Esophagus squamous epithelium (tissue), 5 donors: ENCODE measurements around the gene LDB3. TPM values are rescaled to one million over a fixed set of nuclear protein-coding genes. Genes with fewer than 3 reads are reported as not detected.
A peak's percentile ranks its signal among the peaks of the same experiment; 100 is the strongest.
"Not testable (repeated sequence)": the region's sequence is repeated elsewhere in the genome, so short reads cannot be mapped to it uniquely, and the experiment has no call there.

Experiments
- DNase-seq: peaks from one replicate; lab custom pipeline; 2025; lab: John Stamatoyannopoulos, UW
- H3K27ac ChIP-seq, 4 donors: fragments of 200-600 bp; sonication (generic); one replicate each; pipeline ENCODE4 v1.5.1; 2016 to 2019; ENCODE audit warnings: mild to moderate bottlenecking in 1 of 4
- H3K27me3 ChIP-seq, 4 donors: fragments of 200-600 bp; sonication (generic); 1 replicate in 3 of 4; 2 replicates in 1 of 4; pipeline versions ENCODE4 v1.5.1 to v1.6.0; 2017 to 2021; ENCODE audit warnings: antibody characterized with exemption in 1 of 4
- H3K36me3 ChIP-seq, 3 donors: fragments of 200-600 bp; sonication (generic); one replicate each; pipeline ENCODE4 v1.5.1; 2016 to 2019
- H3K4me1 ChIP-seq, 3 donors: fragments of 200-600 bp; sonication (generic); one replicate each; pipeline ENCODE4 v1.5.1; 2017 to 2019
- H3K4me3 ChIP-seq, 4 donors: fragments of 200-600 bp; sonication (generic); 1 replicate in 3 of 4; 2 replicates in 1 of 4; pipeline ENCODE4 v1.5.1; 2016 to 2019; ENCODE audit warnings: mild to moderate bottlenecking in 2 of 4, moderate library complexity in 1 of 4
- H3K9me3 ChIP-seq, 3 donors: fragments of 200-600 bp; sonication (generic); one replicate each; pipeline ENCODE4 v1.5.1; 2016 to 2019
- POLR2A ChIP-seq, 4 donors: fragments of 450-650 bp; IDR thresholded peaks; one replicate each; pipeline ENCODE4 v1.6.1; 2017; ENCODE audit warnings: antibody characterized with exemption in 4 of 4, mild to moderate bottlenecking in 4 of 4, moderate library complexity in 3 of 4
- WGBS, 2 donors: methylation state at CpG; one replicate each; pipeline ENCODE4 v1.1.5; 2018; 5-methylcytosine and 5-hydroxymethylcytosine counted together
- intact Hi-C: fragments of 100-400 bp; cut with DNase I; formaldehyde crosslinking; loops from one replicate; pipeline ENCODE4 v1.15.0; 2022
- total RNA-seq, 4 donors: library from RNA; depleted of rRNA; stranded (reverse); fragments of >200 nt; gene quantifications; one replicate each; pipeline ENCODE4 v1.1.0, GENCODE V29; 2016
- TF ChIP-seq, protein P1 (sequence below), 6 experiments: fragments of 450-650 bp in 4 of 6; fragments of 200-600 bp in 2 of 6; sonication (generic) in 2 of 6; IDR thresholded peaks; one replicate each; pipeline ENCODE4 v1.5.1; 2016 to 2019; ENCODE audit warnings: antibody characterized with exemption in 6 of 6, mild to moderate bottlenecking in 4 of 6, moderate library complexity in 4 of 6
- donor health status: DM: yes; HTN: yes; CAD: no.

LDB3 gene
- total RNA-seq, 4 donors from 2014 or later = 0.09 to 3.4 (median 0.35) TPM

- peaks cover 3 to 35% (median 18%) of the 10 kb centered on the region in 3 donors for H3K4me1 ChIP-seq
- H3K4me3 ChIP-seq = no peak overlapping the region
- peak overlapping the region in 2 of 4 donors; percentile 10 to 71 for H3K27ac ChIP-seq
- H3K27me3 ChIP-seq = peaks cover 0 to 7% (median 0%) of the 10 kb centered on the region in 4 donors
- DNase-seq = no peak
- intact Hi-C loops = no loop called here
- TF ChIP-seq, protein P1, sequence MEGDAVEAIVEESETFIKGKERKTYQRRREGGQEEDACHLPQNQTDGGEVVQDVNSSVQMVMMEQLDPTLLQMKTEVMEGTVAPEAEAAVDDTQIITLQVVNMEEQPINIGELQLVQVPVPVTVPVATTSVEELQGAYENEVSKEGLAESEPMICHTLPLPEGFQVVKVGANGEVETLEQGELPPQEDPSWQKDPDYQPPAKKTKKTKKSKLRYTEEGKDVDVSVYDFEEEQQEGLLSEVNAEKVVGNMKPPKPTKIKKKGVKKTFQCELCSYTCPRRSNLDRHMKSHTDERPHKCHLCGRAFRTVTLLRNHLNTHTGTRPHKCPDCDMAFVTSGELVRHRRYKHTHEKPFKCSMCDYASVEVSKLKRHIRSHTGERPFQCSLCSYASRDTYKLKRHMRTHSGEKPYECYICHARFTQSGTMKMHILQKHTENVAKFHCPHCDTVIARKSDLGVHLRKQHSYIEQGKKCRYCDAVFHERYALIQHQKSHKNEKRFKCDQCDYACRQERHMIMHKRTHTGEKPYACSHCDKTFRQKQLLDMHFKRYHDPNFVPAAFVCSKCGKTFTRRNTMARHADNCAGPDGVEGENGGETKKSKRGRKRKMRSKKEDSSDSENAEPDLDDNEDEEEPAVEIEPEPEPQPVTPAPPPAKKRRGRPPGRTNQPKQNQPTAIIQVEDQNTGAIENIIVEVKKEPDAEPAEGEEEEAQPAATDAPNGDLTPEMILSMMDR (IDR thresholded peaks at IDR 0.05) = peak in 1 of 6 experiments; percentile 10
- no peak for TF ChIP-seq POLR2A (IDR thresholded peaks at IDR 0.05)
- H3K36me3 ChIP-seq = no peaks in the 10 kb centered on the region
- H3K9me3 ChIP-seq = no peaks in the 10 kb centered on the region
- WGBS, 2 donors = 52 to 55% methylated on average over 3 to 4 of the region's 5 CpGs
Measured at GRCh38 chr10:86644152-86644793, 24.0 kb upstream of the LDB3 start.

DNA sequence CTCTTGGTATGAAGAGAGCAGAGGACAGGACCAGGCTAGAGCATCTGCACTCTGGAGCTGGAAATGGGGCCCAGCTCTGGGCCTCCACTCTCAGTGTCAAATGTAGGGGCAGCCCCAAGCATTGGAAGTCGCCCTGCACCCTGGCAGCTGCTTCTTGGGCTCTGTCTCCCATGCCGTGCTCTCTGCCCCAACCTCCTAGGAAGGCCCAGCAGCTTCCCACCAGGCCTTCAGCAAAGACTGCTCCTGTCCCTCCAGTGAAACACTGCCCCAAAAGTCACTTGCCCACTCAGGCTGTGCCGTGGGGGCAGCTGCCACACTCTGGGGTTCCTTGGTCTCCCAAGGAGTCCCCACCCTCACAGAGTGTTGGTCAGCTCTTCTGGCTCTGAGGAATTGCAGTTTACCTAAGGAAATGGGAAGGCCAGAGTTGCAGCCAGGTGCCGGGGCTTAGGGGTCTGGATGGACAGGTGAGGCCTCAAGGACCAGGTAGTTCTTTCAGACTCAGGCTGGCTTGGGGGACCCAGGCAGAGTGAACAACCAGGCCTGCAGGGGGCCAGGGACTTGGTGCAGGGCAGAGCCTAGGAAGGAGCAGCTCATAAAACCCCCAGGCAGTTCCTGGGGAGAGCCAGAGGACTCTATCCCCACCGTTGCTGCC is 23.4 kb upstream of the LDB3 start:
- Histone ChIP-seq H3K27me3 (peaks cover 0 to 8% (median 0%) of the 10 kb centered on the region in 4 donors), H3K4me1 (peaks cover 6 to 42% (median 24%) of the 10 kb centered on the region in 3 donors), H3K9me3 (no peaks in the 10 kb centered on the region), H3K36me3 (no peaks in the 10 kb centered on the region), H3K4me3 (no peak overlapping the region), H3K27ac (peak overlapping the region in 2 of 4 donors; percentile 10 to 71)
- 67 to 83% methylated on average over 3 to 4 of the region's 5 CpGs for WGBS, 2 donors
- TF ChIP-seq, protein P1 (IDR thresholded peaks at IDR 0.05) = no peak
- intact Hi-C loops = no loop called here
- no peak for DNase-seq

- H3K9me3 ChIP-seq, H3K4me3 ChIP-seq, H3K27me3 ChIP-seq, DNase-seq, intact Hi-C loops, H3K36me3 ChIP-seq: not testable (repeated sequence)
- H3K4me1 ChIP-seq = peaks cover 6 to 47% (median 24%) of the 10 kb centered on the region in 3 donors
- WGBS, 2 donors = 88 to 98% methylated on average over 5 of the region's 5 CpGs
- peak overlapping the region in 1 of 4 donors; percentile 71 for H3K27ac ChIP-seq
Measured at GRCh38 chr10:86645621-86646165, 22.6 kb upstream of the LDB3 start.

DNA sequence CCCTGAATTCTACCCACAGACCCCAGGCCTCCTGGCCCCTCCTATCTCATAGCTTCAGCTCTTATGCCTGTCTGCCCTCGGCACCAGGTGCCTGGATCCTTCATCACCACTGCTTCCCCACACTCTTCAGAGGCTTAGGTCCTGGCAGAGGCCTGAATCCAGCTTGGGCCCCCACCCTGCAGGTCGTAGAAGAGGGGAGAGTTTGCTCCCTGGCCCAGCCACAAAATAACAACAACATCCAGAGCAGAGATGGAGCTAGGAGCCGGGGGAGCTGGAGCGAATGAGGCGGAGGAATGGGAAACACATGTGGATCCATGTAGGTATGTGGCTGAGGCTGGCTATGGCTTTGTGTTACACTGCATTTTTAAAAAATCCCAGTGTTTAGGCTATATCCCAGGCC is 21.8 kb upstream of the LDB3 start:
- peaks cover 0 to 17% (median 0%) of the 10 kb centered on the region in 4 donors for H3K27me3 ChIP-seq
- no peaks in the 10 kb centered on the region for H3K36me3 ChIP-seq
- no peak overlapping the region for H3K27ac ChIP-seq
- TF ChIP-seq, protein P1 (IDR thresholded peaks at IDR 0.05) = no peak
- TF ChIP-seq POLR2A (IDR thresholded peaks at IDR 0.05) = no peak
- H3K9me3 ChIP-seq = no peaks in the 10 kb centered on the region
- no peak overlapping the region for H3K4me3 ChIP-seq
- intact Hi-C loops = no loop called here
- DNase-seq = no peak
- peaks cover 6 to 56% (median 24%) of the 10 kb centered on the region in 3 donors for H3K4me1 ChIP-seq
- WGBS, 2 donors = 89 to 94% methylated on average over 3 to 5 of the region's 5 CpGs

- no peak for DNase-seq
- intact Hi-C loops = no loop called here
- H3K36me3 ChIP-seq = no peaks in the 10 kb centered on the region
- H3K27ac ChIP-seq = no peak overlapping the region
- H3K27me3 ChIP-seq = peaks cover 0 to 21% (median 0%) of the 10 kb centered on the region in 4 donors
- TF ChIP-seq POLR2A (IDR thresholded peaks at IDR 0.05) = no peak
- TF ChIP-seq, protein P1 (IDR thresholded peaks at IDR 0.05) = no peak
- H3K9me3 ChIP-seq = no peaks in the 10 kb centered on the region
- WGBS, 2 donors = 66 to 87% methylated on average over 5 to 6 of the region's 6 CpGs
- peaks cover 6 to 58% (median 24%) of the 10 kb centered on the region in 3 donors for H3K4me1 ChIP-seq
- H3K4me3 ChIP-seq = no peak overlapping the region
Measured at GRCh38 chr10:86646933-86647332, 21.4 kb upstream of the LDB3 start.
